HT-29 (cell line): ENCODE data around the gene FBRS. TPM values are rescaled to one million over a fixed set of nuclear protein-coding genes. Genes with fewer than 3 reads are reported as not detected.
A peak's percentile ranks its signal among the peaks of the same experiment; 100 is the strongest.
"Not testable (repeated sequence)": the region's sequence is repeated elsewhere in the genome, so short reads cannot be mapped to it uniquely, and the experiment has no call there.

Experiments used
- DNase-seq: peaks from one replicate; pipeline ENCODE4 v3.0.0-alpha.2; 2015; ENCODE audit warnings: low spot score
- small RNA-seq: library from RNA; depleted of rRNA; stranded (forward); fragments of <200 nt; gene quantifications from one replicate; pipeline ENCODE3, GENCODE V24; 2014
- total RNA-seq: library from RNA; depleted of rRNA; stranded (reverse); fragments of >200 nt; shearing (Covaris generic); gene quantifications from 2 replicates; pipeline ENCODE4 v1.2.3, GENCODE V29; 2014; rRNA removed

The FBRS gene
- total RNA-seq, 1 experiment from 2014 or later, result 38.0 TPM

DNA sequence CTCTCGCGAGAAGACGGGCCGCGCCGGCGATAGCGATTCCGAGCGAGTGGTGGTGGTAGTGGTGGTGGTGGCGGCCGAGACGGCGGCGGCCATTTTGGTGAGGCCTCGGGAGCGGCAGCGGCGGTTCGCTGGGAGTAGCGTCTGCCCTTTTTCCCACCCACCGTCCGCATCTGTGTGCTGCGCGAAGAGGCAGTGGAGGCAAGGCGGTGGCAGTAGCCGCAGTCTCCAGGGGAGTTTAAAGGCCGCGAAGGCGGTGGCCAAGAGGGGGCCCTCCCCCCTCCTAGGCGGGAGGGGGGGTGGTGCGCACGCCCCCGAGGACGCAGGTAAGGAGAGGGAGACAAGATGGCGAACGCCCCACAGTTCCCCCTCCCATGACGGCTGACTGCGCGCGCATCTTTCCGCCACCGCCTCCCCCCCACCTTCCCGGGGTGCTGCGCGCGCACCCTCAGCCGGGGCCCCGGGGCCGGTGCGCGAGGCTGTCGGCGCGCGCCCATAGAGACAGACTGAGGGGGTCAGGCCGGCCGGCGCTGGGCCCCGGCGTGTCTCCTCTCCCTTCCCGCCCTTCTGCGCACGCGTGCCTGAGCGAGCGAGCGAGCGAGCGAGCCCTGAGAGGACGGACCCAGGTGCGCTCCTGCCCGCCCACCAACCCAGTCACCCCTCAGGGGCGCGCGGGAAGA, 40.0 kb downstream of the FBRS start:
- DNase-seq, result peak; percentile 97

DNA sequence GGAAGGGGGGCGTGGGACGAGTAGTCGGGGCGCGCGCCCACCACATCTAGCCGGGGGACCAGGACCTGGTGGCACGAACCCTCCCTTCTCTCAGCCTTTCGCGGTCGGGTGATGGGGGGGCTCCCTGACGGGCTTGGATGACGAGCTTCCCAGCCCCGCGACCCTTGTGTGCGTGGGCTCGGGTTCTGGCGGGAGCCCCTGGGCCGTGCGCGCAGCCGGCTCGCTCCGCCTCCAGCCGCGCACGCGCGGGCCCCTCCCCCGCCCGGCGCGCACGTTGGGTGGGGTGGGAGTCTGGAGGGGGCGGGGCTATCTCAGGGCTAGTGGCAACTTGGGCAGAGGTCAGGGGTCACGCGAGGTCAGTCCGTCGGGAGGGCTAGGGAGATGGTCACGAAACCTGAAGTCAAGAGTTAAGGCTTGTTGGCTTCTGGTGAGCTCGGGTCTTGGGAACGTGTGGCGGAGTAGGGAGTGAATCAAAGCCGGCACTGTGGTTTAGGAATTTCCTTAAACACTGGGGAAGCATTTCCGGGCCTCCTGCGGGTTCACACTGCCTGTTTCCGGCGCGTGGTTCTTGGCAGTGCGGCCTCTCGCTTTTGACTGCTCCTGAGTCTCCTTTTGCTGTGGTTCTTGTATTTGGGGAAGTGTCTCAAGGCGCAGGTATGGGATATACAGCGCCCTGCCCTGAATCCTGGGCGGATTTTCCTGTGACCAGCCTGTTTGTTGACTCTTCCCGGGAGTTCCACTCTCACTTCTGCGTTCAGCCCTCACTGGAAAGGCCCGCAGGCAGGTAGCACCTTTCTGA, 40.8 kb downstream of the FBRS start, which contains the start of gene SRCAP:
Gene SRCAP, plus strand, starts transcription at position 356 of the 799 bp plus-strand sequence. CDS start 1,654 bp downstream, outside the sequence.
- DNase-seq, result peak; percentile 86

DNA sequence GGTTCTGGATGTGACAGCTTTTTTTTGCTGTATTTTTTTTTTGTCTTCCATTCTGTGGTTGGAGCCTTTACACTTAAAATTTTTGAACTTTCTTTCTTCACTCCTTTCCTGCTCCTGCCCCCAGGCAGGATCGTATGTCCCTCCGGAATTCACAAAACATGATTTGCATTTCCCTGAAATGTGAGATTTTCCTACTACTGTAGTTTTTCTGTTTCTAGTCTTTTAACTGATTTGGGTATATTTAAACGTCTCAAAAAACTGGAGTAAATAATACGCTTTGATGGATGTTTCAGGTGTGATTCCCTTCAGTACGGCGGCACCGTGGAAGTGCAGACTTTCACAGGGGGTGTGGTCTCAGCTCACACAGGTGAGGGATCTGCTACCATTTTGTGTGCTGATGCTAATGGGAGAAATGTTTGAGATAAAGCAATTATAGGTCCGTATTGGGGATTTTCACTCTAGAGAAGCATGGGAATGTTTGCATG, 41.4 kb downstream of the FBRS start:
- DNase-seq, result no peak

DNA sequence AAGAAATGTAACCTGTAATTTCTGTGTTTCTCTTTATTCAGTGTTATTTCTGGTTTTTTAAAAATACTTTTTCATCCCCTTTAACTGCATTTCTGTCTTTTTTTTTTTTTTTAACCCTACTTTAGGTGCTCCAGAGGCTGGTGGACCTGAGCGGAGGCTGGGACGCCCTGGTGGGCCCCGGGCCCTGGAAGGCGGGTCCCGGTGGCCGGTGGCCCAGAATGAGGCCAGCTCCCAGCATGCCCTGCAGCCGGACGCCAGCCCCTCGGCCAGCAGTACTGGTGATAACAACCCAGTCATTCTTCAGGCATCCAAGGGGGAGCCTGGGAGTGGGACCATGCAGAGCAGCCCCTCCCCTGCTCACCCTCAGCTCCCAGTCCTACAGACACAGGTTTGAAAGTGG, 42.3 kb downstream of the FBRS start:
- no peak for DNase-seq

DNA sequence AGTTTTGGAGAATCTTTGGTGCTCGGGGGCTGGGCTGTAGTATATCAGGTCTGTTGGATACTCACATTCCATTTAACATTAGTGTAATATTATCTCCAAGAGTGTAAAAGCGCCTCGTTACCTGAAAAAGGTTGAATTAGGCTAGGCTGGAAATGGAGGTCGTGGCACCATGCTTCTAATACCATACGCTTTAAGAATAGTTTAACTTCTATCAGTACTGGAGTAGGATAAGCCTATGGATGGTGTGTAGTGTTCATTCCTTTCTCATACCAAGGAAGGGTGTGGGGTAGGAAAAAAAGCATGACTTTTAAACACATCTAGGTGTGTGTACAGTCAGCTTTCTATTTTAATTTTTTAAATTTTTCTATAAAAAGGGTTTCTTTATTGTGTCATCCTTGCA, 42.7 kb downstream of the FBRS start:
- DNase-seq, result no peak

DNA sequence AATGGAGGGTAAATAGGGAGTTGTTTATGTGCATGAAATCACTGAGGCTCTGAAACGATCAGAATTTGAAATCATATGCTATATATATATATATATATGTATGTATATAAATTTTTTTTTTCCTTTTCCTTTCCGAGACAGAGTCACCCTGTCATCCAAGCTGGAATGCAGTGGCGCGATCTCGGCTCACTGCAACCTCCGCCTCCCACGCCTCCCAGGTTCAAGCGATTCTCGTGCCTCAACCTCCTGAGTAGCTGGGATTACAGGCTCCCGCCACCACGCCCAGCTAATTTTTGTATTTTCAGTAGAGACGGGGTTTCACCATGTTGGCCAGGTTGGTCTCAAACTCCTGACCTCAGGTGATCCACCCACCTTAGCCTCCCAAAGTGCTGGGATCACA, 44.8 kb downstream of the FBRS start:
- DNase-seq, result not testable (repeated sequence)

DNA sequence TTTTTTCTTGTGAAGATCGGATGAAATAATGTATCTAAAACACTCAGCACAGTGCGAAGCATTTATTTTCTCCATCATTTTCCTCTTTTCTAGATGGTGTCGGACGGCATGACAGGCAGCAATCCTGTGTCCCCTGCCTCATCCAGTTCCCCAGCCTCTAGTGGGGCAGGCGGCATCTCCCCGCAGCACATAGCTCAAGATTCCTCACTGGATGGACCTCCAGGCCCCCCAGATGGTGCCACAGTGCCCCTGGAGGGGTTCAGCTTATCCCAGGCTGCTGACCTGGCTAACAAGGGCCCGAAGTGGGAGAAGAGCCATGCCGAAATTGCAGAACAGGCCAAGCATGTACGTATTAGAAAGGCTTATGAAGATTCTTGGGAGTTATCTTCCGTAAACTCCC, 45.7 kb downstream of the FBRS start:
- DNase-seq, result no peak

DNA sequence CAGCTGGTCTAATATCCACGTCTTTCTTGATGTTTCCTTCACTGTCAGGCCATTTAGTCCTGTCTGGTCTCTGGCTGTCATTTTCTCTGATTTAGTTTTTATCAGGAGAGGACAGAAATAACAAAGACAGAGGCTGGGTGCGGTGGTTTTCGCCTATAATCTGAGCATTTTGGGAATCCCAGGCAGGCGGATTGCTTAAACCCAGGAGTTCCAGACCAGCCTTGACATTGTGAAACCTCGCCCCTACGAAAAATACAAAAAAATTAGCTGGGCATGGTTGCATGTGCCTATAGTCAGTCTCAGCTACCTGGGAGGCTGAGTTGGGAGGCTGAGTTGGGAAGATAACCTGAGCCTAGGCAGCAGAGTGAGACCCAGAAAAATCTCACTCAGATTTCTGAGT, 47.8 kb downstream of the FBRS start:
- DNase-seq, result no peak

DNA sequence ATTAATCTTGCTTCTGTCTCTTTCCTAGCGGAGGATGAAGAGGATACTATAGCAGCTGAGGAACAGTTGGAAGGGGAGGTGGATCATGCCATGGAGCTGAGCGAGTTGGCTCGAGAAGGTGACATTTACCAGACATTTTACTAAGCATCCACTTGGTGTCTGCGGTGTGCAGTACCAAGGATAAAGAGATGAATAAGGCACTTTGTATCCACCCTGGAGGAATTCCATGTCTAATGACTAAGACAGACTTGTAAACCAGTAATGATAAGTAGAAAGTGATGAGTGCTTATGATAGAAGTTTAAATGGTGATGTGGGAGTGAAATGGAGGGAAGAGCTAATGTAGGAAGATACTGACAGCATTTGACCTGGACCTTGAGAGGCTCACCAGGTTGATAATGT, 52.7 kb downstream of the FBRS start:
- DNase-seq, result no peak

DNA sequence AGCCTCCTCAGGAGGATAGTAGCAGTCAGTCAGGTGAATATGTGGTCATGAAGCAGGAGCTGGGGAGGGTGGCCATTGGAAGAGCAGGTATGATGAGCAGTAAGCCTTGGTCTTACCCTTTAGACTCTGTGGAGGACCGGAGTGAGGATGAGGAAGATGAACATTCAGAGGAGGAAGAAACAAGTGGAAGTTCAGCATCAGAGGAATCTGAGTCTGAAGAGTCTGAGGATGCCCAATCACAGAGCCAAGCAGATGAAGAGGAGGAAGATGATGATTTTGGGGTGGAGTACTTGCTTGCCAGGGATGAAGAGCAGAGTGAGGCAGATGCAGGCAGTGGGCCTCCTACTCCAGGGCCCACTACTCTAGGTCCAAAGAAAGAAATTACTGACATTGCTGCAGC, 53.5 kb downstream of the FBRS start:
- DNase-seq, result no peak

DNA sequence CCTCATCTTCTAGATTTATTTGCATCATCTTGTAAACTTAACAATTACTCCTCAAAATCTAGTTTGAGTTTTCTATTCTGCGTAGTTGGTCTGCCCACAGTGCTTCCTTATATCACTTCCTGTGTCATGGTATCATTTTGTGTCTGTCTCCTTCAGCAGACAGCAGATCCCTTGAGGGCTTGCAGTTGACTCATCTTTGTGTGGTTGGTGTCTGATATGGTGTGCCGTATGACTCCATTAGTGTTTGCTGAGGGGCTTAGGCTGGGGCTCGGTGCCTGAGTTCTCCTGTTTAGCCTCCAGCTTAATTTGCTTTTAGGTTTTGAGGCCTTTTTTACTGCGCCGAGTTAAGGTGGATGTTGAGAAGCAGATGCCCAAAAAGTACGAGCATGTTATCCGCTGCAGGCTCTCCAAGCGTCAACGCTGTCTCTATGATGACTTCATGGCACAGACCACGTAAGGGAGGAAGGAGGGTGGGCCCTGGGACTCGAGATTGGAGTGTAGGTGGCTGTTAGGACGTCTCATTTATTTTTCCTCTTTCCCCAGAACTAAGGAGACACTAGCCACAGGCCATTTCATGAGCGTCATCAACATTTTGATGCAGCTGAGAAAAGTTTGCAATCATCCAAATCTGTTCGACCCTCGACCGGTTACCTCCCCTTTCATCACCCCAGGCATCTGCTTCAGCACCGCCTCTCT, 57.7 kb downstream of the FBRS start:
- no peak for DNase-seq

DNA sequence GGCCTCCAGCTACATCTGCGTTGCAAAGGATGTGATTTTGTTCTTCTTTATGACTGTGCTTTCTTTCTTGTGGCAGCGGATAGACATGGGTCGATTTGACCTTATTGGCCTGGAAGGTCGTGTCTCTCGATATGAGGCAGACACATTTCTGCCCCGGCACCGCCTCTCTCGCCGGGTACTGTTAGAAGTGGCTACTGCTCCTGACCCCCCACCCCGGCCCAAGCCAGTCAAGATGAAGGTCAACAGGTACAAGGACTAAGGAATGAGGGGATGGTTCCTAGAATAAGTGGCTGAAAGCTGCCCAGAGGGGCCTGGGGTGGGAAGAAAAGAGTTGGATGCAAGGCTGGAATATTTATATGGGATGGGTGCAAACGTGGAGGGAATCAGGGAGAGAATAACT, 61.9 kb downstream of the FBRS start:
- DNase-seq, result no peak

Small RNA genes lying within 50 kb of the gene (small RNA-seq; reads per million reads assigned to genes)
- gene AC093249.1, result not detected
- gene RNU6-1043P, result not detected
- gene RNU6-416P, result not detected
- 4.9 reads per million, percentile 82 among the genes with 10 or more reads in this experiment for gene SNORA30

Other genes starting within 250 kb of the FBRS start
- gene DCTPP1, start 228.4 kb upstream of the FBRS start, total RNA-seq, result 107 and 111 TPM in 2 replicates
- 11.0 and 12.4 TPM in 2 replicates for gene SEPHS2, start 212.6 kb upstream of the FBRS start, total RNA-seq
- gene ITGAL, start 185.7 kb upstream of the FBRS start, total RNA-seq, result not detected in 2 replicates
- 47.1 and 47.9 TPM in 2 replicates for gene ZNF768, start 131.9 kb upstream of the FBRS start, total RNA-seq
- 7.9 and 8.8 TPM in 2 replicates for gene ZNF747, start 123.6 kb upstream of the FBRS start, total RNA-seq
- gene ZNF764, start 100.1 kb upstream of the FBRS start, total RNA-seq, result 8.3 and 9.9 TPM in 2 replicates
- 5.7 and 7.5 TPM in 2 replicates for gene ZNF688, start 86.7 kb upstream of the FBRS start, total RNA-seq
- 7.7 and 12.2 TPM in 2 replicates for gene ZNF785, start 72.7 kb upstream of the FBRS start, total RNA-seq
- gene ZNF689, start 48.0 kb upstream of the FBRS start, total RNA-seq, result 4.9 and 7.7 TPM in 2 replicates
- 20.8 and 22.9 TPM in 2 replicates for gene PRR14, start 7.5 kb upstream of the FBRS start, total RNA-seq
- 33.2 and 46.2 TPM in 2 replicates for gene SRCAP, start 40.7 kb downstream of the FBRS start, total RNA-seq
- 58.3 and 69.5 TPM in 2 replicates for gene PHKG2, start 90.0 kb downstream of the FBRS start, total RNA-seq
- gene CFAP119, start 103.6 kb downstream of the FBRS start, total RNA-seq, result 13.5 and 23.4 TPM in 2 replicates
- 99.7 and 109 TPM in 2 replicates for gene RNF40, start 103.9 kb downstream of the FBRS start, total RNA-seq
- 19.8 and 21.3 TPM in 2 replicates for gene ZNF629, start 128.8 kb downstream of the FBRS start, total RNA-seq
- 28.3 and 34.3 TPM in 2 replicates for gene BCL7C, start 235.6 kb downstream of the FBRS start, total RNA-seq
- not detected in 2 replicates for gene CTF1, start 238.2 kb downstream of the FBRS start, total RNA-seq